Naive thymus-derived CD8-positive, alpha-beta T cell (primary cell): ENCODE data around the gene TNNI3K. TPM values are rescaled to one million over a fixed set of nuclear protein-coding genes. Genes with fewer than 3 reads are reported as not detected.

Experiments
- ATAC-seq, 2 donors: fragments of 150-1000 bp; cut with Tn5 transposase in 1 of 2; sonication (Bioruptor Pico), chemical (Tn5 transposase) in 1 of 2; 1 replicate in 1 of 2; 2 replicates in 1 of 2; pipeline ENCODE4 v1.10.0; 2021; ENCODE audit warnings: mild to moderate bottlenecking in 2 of 2, moderate library complexity in 2 of 2
- POLR2A ChIA-PET: fragments of 350-600 bp; sonication (Branson Sonifier 250); formaldehyde crosslinking; loops from one replicate; lab custom pipeline; 2021; ENCODE audit warnings: antibody characterized with exemption; lab: Charles Lee
- DNase-seq, 10 donors: peaks; one replicate each; pipeline versions ENCODE4 v3.0.0 to v3.0.0-alpha.2; 2020 to 2022
- H3K27ac Mint-ChIP-seq, 10 donors: one replicate each; pipeline ENCODE4 v1.8.0; 2020 to 2022; ENCODE audit warnings: mild to moderate bottlenecking in 10 of 10, mixed read lengths in 10 of 10, moderate library complexity in 4 of 10, inconsistent platforms in 1 of 10
- H3K27me3 Mint-ChIP-seq, 5 donors: one replicate each; pipeline ENCODE4 v1.8.0; 2021 to 2022; ENCODE audit warnings: mixed read lengths in 5 of 5
- H3K36me3 Mint-ChIP-seq, 3 donors: one replicate each; pipeline ENCODE4 v1.8.0; 2020 to 2022; ENCODE audit warnings: mixed read lengths in 3 of 3, mild to moderate bottlenecking in 2 of 3, inconsistent platforms in 1 of 3
- H3K4me1 Mint-ChIP-seq, 4 donors: one replicate each; pipeline ENCODE4 v1.8.0; 2021 to 2022; ENCODE audit warnings: mixed read lengths in 4 of 4
- H3K4me3 Mint-ChIP-seq, 10 donors: one replicate each; pipeline ENCODE4 v1.8.0; 2020 to 2022; ENCODE audit warnings: mild to moderate bottlenecking in 10 of 10, mixed read lengths in 10 of 10, moderate library complexity in 6 of 10, inconsistent platforms in 1 of 10
- H3K9me3 Mint-ChIP-seq, 9 donors: one replicate each; pipeline ENCODE4 v1.8.0; 2020 to 2022; ENCODE audit warnings: mixed read lengths in 9 of 9, mild to moderate bottlenecking in 3 of 9, inconsistent platforms in 1 of 9, moderate library complexity in 1 of 9
- polyA plus RNA-seq, 3 donors: library from polyadenylated mRNA; unstranded; fragments of 300-500 nt; fragmentation: Illumina TruSeq; gene quantifications; one replicate each; pipeline ENCODE4 v1.2.3, GENCODE V29; 2021
- total RNA-seq, 8 experiments: library from RNA in 2 of 8; stranded (reverse) in 2 of 8; gene quantifications; one replicate each; pipeline ENCODE4 v1.2.3 and lab custom pipeline; 2021 to 2026

TNNI3K gene
- total and polyA plus RNA-seq, 5 experiments from 2014 or later: 0.43 to 2.4 TPM; not detected in 3

DNA sequence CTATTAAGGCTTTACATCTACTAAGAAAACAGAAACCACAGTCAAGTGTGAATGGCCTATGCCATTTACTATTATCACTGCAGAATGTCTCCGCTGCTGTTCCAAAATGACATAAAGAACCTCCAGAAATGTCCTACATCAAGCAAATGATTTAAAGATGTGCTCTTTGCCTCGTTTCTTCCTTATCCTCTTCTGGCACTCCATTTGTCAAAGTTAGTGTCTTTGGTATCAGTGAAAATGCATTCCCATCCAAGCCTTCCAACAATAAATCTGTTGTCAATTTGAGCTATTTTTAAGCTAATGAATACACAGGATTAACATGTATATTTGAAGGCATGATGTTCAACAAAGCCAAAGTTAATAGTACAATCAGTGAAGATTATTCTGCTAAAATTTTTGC, 171.6 kb downstream of the TNNI3K start:
- H3K36me3 Mint-ChIP-seq: no peaks in the 10 kb centered on the region
- peaks cover 0 to 10% (median 0%) of the 10 kb centered on the region in 5 donors for H3K27me3 Mint-ChIP-seq

GRCh38 chr1:74407902-74408301, 172.7 kb downstream of the TNNI3K start:
- Mint-ChIP-seq H3K36me3 (no peaks in the 10 kb centered on the region), H3K4me1 (no peaks in the 10 kb centered on the region), H3K9me3 (peaks cover 0 to 1% (median 0%) of the 10 kb centered on the region in 9 donors), H3K27me3 (peaks cover 0 to 10% (median 0%) of the 10 kb centered on the region in 5 donors), H3K27ac (no peak overlapping the region), H3K4me3 (no peak overlapping the region)
- DNase-seq (no peak), ATAC-seq (no peak)
- POLR2A ChIA-PET: no interaction called here

More for the DNA sequence above, 171.6 kb downstream of the TNNI3K start:
- H3K4me3 Mint-ChIP-seq: no peak overlapping the region
- no peaks in the 10 kb centered on the region for H3K4me1 Mint-ChIP-seq
- POLR2A ChIA-PET: no interaction called here
- no peak for DNase-seq
- ATAC-seq: no peak
- H3K9me3 Mint-ChIP-seq: peaks cover 0 to 1% (median 0%) of the 10 kb centered on the region in 9 donors
- no peak overlapping the region for H3K27ac Mint-ChIP-seq

DNA sequence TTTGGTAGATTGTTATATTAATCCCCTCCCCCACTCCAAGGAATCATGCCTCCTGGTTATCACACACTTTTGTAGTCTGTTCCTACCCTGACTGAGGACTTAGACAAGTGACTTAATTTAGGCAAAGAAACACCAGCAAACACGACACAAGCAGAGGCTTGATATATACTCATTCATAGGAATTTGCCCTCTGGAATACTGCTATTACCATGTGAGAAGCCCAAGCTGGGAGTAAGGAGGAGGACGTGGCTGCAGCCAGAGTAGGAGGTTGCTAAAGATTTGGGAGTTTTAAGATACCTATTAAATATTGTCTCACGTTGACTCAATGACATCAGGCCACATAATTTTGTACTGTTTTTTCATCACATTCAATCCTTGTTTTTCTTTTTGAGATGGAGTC, 177.1 kb downstream of the TNNI3K start:
- no peak for ATAC-seq

DNA sequence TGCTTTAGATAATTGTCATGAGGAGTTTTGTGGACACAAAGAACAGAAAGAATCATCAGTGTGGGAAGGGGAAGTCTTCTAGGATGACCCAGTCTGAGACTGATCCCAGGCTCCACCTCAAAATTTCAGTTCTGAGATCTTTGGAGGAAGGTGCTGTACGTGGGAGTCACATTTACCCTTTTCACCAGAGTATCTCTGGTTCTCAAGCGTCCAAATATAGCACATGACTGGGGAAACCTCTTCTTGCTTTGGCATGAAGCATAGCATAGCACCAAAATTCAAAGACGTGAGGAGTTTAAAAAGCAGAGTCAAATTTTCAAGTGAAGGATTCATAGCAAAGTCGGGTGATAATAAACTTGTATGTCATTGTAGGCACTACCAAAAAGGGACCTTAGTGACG, 180.7 kb downstream of the TNNI3K start:
- ATAC-seq (no peak), DNase-seq (no peak)
- no peak overlapping the region for H3K4me3 Mint-ChIP-seq
- H3K9me3 Mint-ChIP-seq: peaks cover 0 to 4% (median 0%) of the 10 kb centered on the region in 9 donors
- H3K27me3 Mint-ChIP-seq: peaks cover 0 to 5% (median 1%) of the 10 kb centered on the region in 5 donors
- POLR2A ChIA-PET: no interaction called here
- H3K36me3 Mint-ChIP-seq: no peaks in the 10 kb centered on the region
- H3K27ac Mint-ChIP-seq: no peak overlapping the region
- H3K4me1 Mint-ChIP-seq: no peaks in the 10 kb centered on the region

More for the DNA sequence above, 177.1 kb downstream of the TNNI3K start:
- Mint-ChIP-seq H3K27me3 (peaks cover 0 to 5% (median 0%) of the 10 kb centered on the region in 5 donors), H3K4me3 (no peak overlapping the region), H3K27ac (no peak overlapping the region), H3K4me1 (no peaks in the 10 kb centered on the region), H3K36me3 (no peaks in the 10 kb centered on the region), H3K9me3 (peaks cover 0 to 1% (median 0%) of the 10 kb centered on the region in 9 donors)
- no peak for DNase-seq
- POLR2A ChIA-PET: no interaction called here

- H3K27ac Mint-ChIP-seq: no peak overlapping the region
These were observed 184.4 kb downstream of the TNNI3K start for GRCh38 chr1:74419611-74420010.

GRCh38 chr1:74420467-74420866, 185.3 kb downstream of the TNNI3K start:
- Mint-ChIP-seq H3K27me3 (peaks cover 0 to 8% (median 0%) of the 10 kb centered on the region in 5 donors), H3K9me3 (peaks cover 0 to 4% (median 0%) of the 10 kb centered on the region in 9 donors), H3K4me3 (no peak overlapping the region), H3K36me3 (no peaks in the 10 kb centered on the region), H3K27ac (no peak overlapping the region), H3K4me1 (no peaks in the 10 kb centered on the region)
- DNase-seq (no peak), ATAC-seq (no peak)
- POLR2A ChIA-PET: no interaction called here

More at GRCh38 chr1:74419611-74420010, 184.4 kb downstream of the TNNI3K start:
- DNase-seq (no peak), ATAC-seq (no peak)
- POLR2A ChIA-PET: no interaction called here
- Mint-ChIP-seq H3K9me3 (peaks cover 0 to 4% (median 0%) of the 10 kb centered on the region in 9 donors), H3K4me1 (no peaks in the 10 kb centered on the region), H3K36me3 (no peaks in the 10 kb centered on the region), H3K27me3 (peaks cover 0 to 8% (median 0%) of the 10 kb centered on the region in 5 donors), H3K4me3 (no peak overlapping the region)

GRCh38 chr1:74422421-74423292, 187.5 kb downstream of the TNNI3K start:
- H3K27ac Mint-ChIP-seq: no peak overlapping the region
- H3K36me3 Mint-ChIP-seq: no peaks in the 10 kb centered on the region
- H3K9me3 Mint-ChIP-seq: peaks cover 0 to 2% (median 0%) of the 10 kb centered on the region in 9 donors
- no peak overlapping the region for H3K4me3 Mint-ChIP-seq
- H3K4me1 Mint-ChIP-seq: no peaks in the 10 kb centered on the region
- ATAC-seq (no peak), DNase-seq (no peak)
- POLR2A ChIA-PET: no interaction called here
- H3K27me3 Mint-ChIP-seq: peaks cover 0 to 4% (median 0%) of the 10 kb centered on the region in 5 donors

- H3K36me3 Mint-ChIP-seq: no peaks in the 10 kb centered on the region
These were observed 188.3 kb downstream of the TNNI3K start for GRCh38 chr1:74423471-74423870.

DNA sequence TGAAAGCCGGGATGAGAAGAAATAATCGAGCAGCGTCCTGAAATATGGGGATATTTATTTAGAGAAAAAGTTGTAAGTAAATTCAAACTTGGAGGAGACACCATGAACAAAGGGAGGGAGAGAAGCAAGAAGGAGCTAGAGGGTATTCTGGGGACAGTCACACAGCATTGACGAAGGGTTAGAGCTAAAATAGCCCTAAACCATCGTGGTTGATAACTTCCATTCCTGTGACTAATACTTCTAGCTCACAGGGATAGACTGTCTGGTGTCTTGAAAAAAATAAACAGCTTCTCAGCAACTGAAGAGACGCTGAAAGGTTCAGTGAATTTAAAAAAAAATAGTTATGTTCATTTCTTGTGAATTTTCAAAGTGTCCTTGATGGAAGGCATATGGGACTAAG, 190.5 kb downstream of the TNNI3K start:
- Mint-ChIP-seq H3K27me3 (peaks cover 0 to 4% (median 0%) of the 10 kb centered on the region in 5 donors), H3K27ac (no peak overlapping the region), H3K4me3 (no peak overlapping the region), H3K9me3 (no peaks in the 10 kb centered on the region), H3K36me3 (no peaks in the 10 kb centered on the region), H3K4me1 (no peaks in the 10 kb centered on the region)
- ATAC-seq (no peak), DNase-seq (no peak)
- POLR2A ChIA-PET: no interaction called here

More at GRCh38 chr1:74423471-74423870, 188.3 kb downstream of the TNNI3K start:
- H3K27me3 Mint-ChIP-seq: peaks cover 0 to 4% (median 0%) of the 10 kb centered on the region in 5 donors
- DNase-seq: no peak
- POLR2A ChIA-PET: no interaction called here
- ATAC-seq: no peak
- H3K4me3 Mint-ChIP-seq: no peak overlapping the region
- no peaks in the 10 kb centered on the region for H3K4me1 Mint-ChIP-seq
- H3K9me3 Mint-ChIP-seq: no peaks in the 10 kb centered on the region
- H3K27ac Mint-ChIP-seq: no peak overlapping the region

- POLR2A ChIA-PET: no interaction called here
- DNase-seq: no peak
- H3K4me3 Mint-ChIP-seq: no peak overlapping the region
These were observed 191.2 kb downstream of the TNNI3K start for GRCh38 chr1:74426208-74426937.

GRCh38 chr1:74427681-74428080, 192.5 kb downstream of the TNNI3K start:
- no peak for DNase-seq
- POLR2A ChIA-PET: no interaction called here
- Mint-ChIP-seq H3K9me3 (no peaks in the 10 kb centered on the region), H3K27me3 (peaks cover 0 to 4% (median 0%) of the 10 kb centered on the region in 5 donors), H3K36me3 (no peaks in the 10 kb centered on the region), H3K4me3 (no peak overlapping the region), H3K4me1 (no peaks in the 10 kb centered on the region), H3K27ac (no peak overlapping the region)
- ATAC-seq: no peak

More at GRCh38 chr1:74426208-74426937, 191.2 kb downstream of the TNNI3K start:
- Mint-ChIP-seq H3K9me3 (no peaks in the 10 kb centered on the region), H3K36me3 (no peaks in the 10 kb centered on the region), H3K4me1 (no peaks in the 10 kb centered on the region), H3K27ac (no peak overlapping the region), H3K27me3 (peaks cover 0 to 4% (median 0%) of the 10 kb centered on the region in 5 donors)
- ATAC-seq: no peak

GRCh38 chr1:74429580-74429979, 194.4 kb downstream of the TNNI3K start:
- peaks cover 0 to 2% (median 0%) of the 10 kb centered on the region in 9 donors for H3K9me3 Mint-ChIP-seq
- no peak overlapping the region for H3K27ac Mint-ChIP-seq
- DNase-seq: no peak
- H3K27me3 Mint-ChIP-seq: peaks cover 0 to 10% (median 5%) of the 10 kb centered on the region in 5 donors
- H3K4me1 Mint-ChIP-seq: no peaks in the 10 kb centered on the region
- no peak for ATAC-seq
- no peak overlapping the region for H3K4me3 Mint-ChIP-seq
- no peaks in the 10 kb centered on the region for H3K36me3 Mint-ChIP-seq
- POLR2A ChIA-PET: no interaction called here
